Mesothelial cell of epicardium (in vitro differentiated cells): Measurements from ENCODE around the gene BIRC5. TPM values are rescaled to one million over a fixed set of nuclear protein-coding genes. Genes with fewer than 3 reads are reported as not detected.

Experiments
- DNase-seq, 2 experiments: peaks; one replicate each; pipeline ENCODE4 v3.0.0; 2021; ENCODE audit warnings: low spot score in 2 of 2; ENCODE audit not compliant: unreplicated experiment in 2 of 2
- H3K27ac Mint-ChIP-seq: 2 replicates; pipeline ENCODE4 v1.8.0; 2021; ENCODE audit warnings: mixed read lengths
- H3K27me3 Mint-ChIP-seq: 2 replicates; pipeline ENCODE4 v1.8.0; 2021; ENCODE audit warnings: low read depth, mixed read lengths
- H3K36me3 Mint-ChIP-seq: 2 replicates; pipeline ENCODE4 v1.8.0; 2021; ENCODE audit warnings: mixed read lengths
- H3K4me1 Mint-ChIP-seq: 2 replicates; pipeline ENCODE4 v1.8.0; 2021; ENCODE audit warnings: mixed read lengths
- H3K4me3 Mint-ChIP-seq: 2 replicates; pipeline ENCODE4 v1.8.0; 2021; ENCODE audit warnings: mild to moderate bottlenecking, moderate library complexity, mixed read lengths
- H3K9me3 Mint-ChIP-seq: 2 replicates; pipeline ENCODE4 v1.8.0; 2021; ENCODE audit warnings: mixed read lengths
- total RNA-seq: library from RNA; stranded (reverse); gene quantifications from 3 replicates; pipeline ENCODE4 v1.2.1, GENCODE V29; 2021
- TF ChIP-seq, protein P1 (sequence below): fragments of 200-600 bp; sonication (generic); IDR thresholded peaks from one replicate; pipeline ENCODE4 v1.5.0; 2021; ENCODE audit warnings: antibody characterized with exemption; ENCODE audit not compliant: unreplicated experiment

BIRC5 gene
- total RNA-seq, 1 donor from 2014 or later = 22.8 TPM

- Mint-ChIP-seq H3K4me1 (peaks cover 50% of the 10 kb centered on the region), H3K4me3 (no peak overlapping the region), H3K36me3 (no peaks in the 10 kb centered on the region), H3K27me3 (no peaks in the 10 kb centered on the region), H3K9me3 (no peaks in the 10 kb centered on the region), H3K27ac (peak overlapping the region; percentile 75)
- TF ChIP-seq, protein P1, sequence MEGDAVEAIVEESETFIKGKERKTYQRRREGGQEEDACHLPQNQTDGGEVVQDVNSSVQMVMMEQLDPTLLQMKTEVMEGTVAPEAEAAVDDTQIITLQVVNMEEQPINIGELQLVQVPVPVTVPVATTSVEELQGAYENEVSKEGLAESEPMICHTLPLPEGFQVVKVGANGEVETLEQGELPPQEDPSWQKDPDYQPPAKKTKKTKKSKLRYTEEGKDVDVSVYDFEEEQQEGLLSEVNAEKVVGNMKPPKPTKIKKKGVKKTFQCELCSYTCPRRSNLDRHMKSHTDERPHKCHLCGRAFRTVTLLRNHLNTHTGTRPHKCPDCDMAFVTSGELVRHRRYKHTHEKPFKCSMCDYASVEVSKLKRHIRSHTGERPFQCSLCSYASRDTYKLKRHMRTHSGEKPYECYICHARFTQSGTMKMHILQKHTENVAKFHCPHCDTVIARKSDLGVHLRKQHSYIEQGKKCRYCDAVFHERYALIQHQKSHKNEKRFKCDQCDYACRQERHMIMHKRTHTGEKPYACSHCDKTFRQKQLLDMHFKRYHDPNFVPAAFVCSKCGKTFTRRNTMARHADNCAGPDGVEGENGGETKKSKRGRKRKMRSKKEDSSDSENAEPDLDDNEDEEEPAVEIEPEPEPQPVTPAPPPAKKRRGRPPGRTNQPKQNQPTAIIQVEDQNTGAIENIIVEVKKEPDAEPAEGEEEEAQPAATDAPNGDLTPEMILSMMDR = no peak
- DNase-seq = no peak
Measured at GRCh38 chr17:78272181-78272913, 58.3 kb downstream of the BIRC5 start.

GRCh38 chr17:78272914-78273258 is 58.8 kb downstream of the BIRC5 start:
- TF ChIP-seq, protein P1 = no peak
- no peak overlapping the region for H3K4me3 Mint-ChIP-seq
- peaks cover 51% of the 10 kb centered on the region for H3K4me1 Mint-ChIP-seq
- H3K36me3 Mint-ChIP-seq = no peaks in the 10 kb centered on the region
- H3K27ac Mint-ChIP-seq = peak overlapping the region; percentile 75
- no peaks in the 10 kb centered on the region for H3K9me3 Mint-ChIP-seq
- H3K27me3 Mint-ChIP-seq = no peaks in the 10 kb centered on the region
- no peak for DNase-seq

DNA sequence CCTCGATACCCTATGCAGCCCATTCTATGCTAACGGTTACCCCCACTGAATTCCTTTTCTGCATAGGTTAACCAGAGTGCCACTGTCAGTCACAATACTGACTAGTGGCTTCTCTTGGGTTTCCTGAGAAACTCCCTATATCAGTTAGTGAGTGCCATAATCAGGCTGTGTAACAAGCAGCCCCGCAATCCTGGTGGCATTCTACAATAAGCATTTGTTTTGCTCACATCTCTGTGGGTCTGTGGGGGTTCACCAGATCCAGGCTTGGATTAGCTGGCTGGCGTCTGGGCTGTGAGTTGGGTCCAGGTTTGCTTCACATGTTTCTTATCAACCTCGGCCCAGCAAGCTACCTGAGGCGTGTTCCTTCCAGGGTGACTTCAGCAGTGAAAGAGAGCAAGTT is 59.8 kb downstream of the BIRC5 start:
- DNase-seq = no peak
- H3K27ac Mint-ChIP-seq = no peak overlapping the region
- H3K4me3 Mint-ChIP-seq = no peak overlapping the region
- no peaks in the 10 kb centered on the region for H3K9me3 Mint-ChIP-seq
- TF ChIP-seq, protein P1 = no peak
- peaks cover 48% of the 10 kb centered on the region for H3K4me1 Mint-ChIP-seq
- H3K36me3 Mint-ChIP-seq = no peaks in the 10 kb centered on the region
- H3K27me3 Mint-ChIP-seq = no peaks in the 10 kb centered on the region

Other genes with a start within 250 kb of the BIRC5 start
- gene TMC6, start 85.5 kb upstream of the BIRC5 start, total RNA-seq = 85.5 to 96.8 TPM (median 86.4 TPM) in 3 replicates
- gene TMC8, start 83.5 kb upstream of the BIRC5 start, total RNA-seq = 0.60 to 1.2 TPM (median 1.1 TPM) in 3 replicates
- gene C17orf99, start 67.9 kb upstream of the BIRC5 start, total RNA-seq = 0.16 TPM in 1 of 3 replicates, not detected in the others
- gene SYNGR2, start 45.7 kb upstream of the BIRC5 start, total RNA-seq = 47.7 to 52.7 TPM (median 52.0 TPM) in 3 replicates
- gene TK1, start 27.2 kb upstream of the BIRC5 start, total RNA-seq = 23.3 to 25.7 TPM (median 23.3 TPM) in 3 replicates
- 24.1 to 32.3 TPM (median 27.6 TPM) in 3 replicates for gene AFMID, start 26.9 kb upstream of the BIRC5 start, total RNA-seq
- 1.5 to 1.8 TPM (median 1.5 TPM) in 3 replicates for gene TMEM235, start 17.4 kb downstream of the BIRC5 start, total RNA-seq
- 45.7 to 50.0 TPM (median 49.8 TPM) in 3 replicates for gene SOCS3, start 145.8 kb downstream of the BIRC5 start, total RNA-seq
- gene PGS1, start 164.4 kb downstream of the BIRC5 start, total RNA-seq = 62.0 to 66.5 TPM (median 62.3 TPM) in 3 replicates